Measurements from ENCODE around the gene MRPL43. TPM values are rescaled to one million over a fixed set of nuclear protein-coding genes. Genes with fewer than 3 reads are reported as not detected.

The MRPL43 gene
- total and polyA plus RNA-seq, 2 donors (not counting 1 experiment from before 2014, with no cell fraction given), result 61.4 to 62.1 TPM

DNA sequence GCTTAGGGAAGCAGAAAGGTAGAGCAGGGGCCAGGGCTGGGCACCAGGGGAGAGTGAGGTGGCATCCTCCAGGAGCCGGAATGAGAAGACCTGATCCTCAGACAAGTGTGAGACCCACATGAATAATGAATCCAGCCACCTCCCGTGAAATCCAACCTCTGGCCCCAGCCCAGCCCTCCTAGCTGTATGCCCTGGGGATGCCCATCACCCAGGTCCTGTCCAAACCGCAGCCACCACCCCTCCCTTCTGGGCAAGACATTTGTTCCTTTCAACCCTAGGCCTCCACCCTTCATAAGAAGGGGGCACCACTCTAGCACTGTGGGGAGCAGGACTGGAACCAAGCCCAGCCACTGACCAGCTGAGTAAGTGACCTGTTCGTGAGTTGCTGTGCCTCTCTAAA lies 33.9 kb upstream of the MRPL43 start:
- H3K9ac ChIP-seq (ENCODE audit: insufficient read depth, low read length), result no peak overlapping the region
- H2AFZ ChIP-seq (ENCODE audit: low read length), result no peak overlapping the region
- no peaks in the 10 kb centered on the region for H3K36me3 ChIP-seq (ENCODE audit: control insufficient read depth, insufficient read depth, low read length)
- H3K9me3 ChIP-seq (ENCODE audit: control insufficient read depth, insufficient read depth, low read depth, low read length), result no peaks in the 10 kb centered on the region
- H3K27ac ChIP-seq (ENCODE audit: insufficient read depth, low read length), result no peak overlapping the region
- H3K4me1 ChIP-seq (ENCODE audit: control insufficient read depth, extremely low read depth, insufficient read depth, low read length), result peaks cover 6% of the 10 kb centered on the region
- DNase-seq (ENCODE audit: low read depth in 2 of 2), result no peak
- H3K27me3 ChIP-seq (ENCODE audit: control insufficient read depth, insufficient read depth, low read length), result no peaks in the 10 kb centered on the region
- no peak overlapping the region for H3K4me3 ChIP-seq (replicated peaks in 1 of 4; ENCODE audit: control extremely low read depth in 1 of 4, insufficient read depth in 1 of 4, low read depth in 3 of 4, low read length in 4 of 4)
- H4K20me1 ChIP-seq (ENCODE audit: control insufficient read depth, extremely low read depth, insufficient read depth, low read length), result no peaks in the 10 kb centered on the region
- TF ChIP-seq EZH2 (IDR thresholded peaks at IDR 0.05; ENCODE audit: low read length, missing control alignments), result no peak
- TF ChIP-seq, protein P1, sequence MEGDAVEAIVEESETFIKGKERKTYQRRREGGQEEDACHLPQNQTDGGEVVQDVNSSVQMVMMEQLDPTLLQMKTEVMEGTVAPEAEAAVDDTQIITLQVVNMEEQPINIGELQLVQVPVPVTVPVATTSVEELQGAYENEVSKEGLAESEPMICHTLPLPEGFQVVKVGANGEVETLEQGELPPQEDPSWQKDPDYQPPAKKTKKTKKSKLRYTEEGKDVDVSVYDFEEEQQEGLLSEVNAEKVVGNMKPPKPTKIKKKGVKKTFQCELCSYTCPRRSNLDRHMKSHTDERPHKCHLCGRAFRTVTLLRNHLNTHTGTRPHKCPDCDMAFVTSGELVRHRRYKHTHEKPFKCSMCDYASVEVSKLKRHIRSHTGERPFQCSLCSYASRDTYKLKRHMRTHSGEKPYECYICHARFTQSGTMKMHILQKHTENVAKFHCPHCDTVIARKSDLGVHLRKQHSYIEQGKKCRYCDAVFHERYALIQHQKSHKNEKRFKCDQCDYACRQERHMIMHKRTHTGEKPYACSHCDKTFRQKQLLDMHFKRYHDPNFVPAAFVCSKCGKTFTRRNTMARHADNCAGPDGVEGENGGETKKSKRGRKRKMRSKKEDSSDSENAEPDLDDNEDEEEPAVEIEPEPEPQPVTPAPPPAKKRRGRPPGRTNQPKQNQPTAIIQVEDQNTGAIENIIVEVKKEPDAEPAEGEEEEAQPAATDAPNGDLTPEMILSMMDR (conservative IDR thresholded peaks at IDR 0.05 in 1 of 2, IDR thresholded peaks at IDR 0.05 in 1 of 2; ENCODE audit: low read depth in 1 of 2, low read length in 2 of 2), result no peak
- H3K79me2 ChIP-seq (ENCODE audit: control insufficient read depth, insufficient read depth, low read length), result no peaks in the 10 kb centered on the region
- H3K4me2 ChIP-seq (ENCODE audit: extremely low read depth, insufficient read depth, low read length), result no peak overlapping the region

DNA sequence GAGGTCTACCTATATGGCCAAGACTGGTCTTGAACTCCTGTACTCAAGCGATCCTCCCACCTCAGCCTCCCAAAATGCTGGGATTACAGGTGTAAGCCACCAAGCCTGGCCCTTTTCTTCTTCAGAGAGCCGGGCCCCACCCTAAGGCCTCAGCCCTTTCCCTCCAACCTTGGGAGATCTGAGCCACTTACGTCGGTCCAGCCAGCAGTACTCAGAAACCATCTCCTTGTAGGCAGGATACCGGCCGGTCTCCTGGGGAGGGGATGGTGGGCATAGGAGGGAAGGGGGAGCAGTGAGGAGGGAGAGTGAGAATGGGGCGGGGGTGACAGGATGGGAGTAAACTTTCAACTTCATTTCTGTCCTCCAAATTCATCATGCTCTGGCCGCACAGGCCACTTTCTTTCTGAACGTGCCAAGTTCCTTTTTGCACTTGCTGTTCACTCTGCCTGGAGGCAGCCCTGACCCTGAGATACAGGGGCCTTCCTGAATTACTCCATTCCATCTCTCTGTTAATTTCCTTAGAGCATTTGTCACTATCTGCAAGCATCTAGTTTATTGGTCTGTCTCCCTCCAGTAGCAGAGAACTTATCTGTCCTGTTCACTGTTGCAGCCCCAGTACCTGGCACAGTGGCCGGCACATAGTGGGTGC lies 33.3 kb upstream of the MRPL43 start:
- Histone ChIP-seq H3K9ac (ENCODE audit: insufficient read depth, low read length) (no peak overlapping the region), H3K4me2 (ENCODE audit: extremely low read depth, insufficient read depth, low read length) (no peak overlapping the region), H2AFZ (ENCODE audit: low read length) (no peak overlapping the region), H3K9me3 (ENCODE audit: control insufficient read depth, insufficient read depth, low read depth, low read length) (no peaks in the 10 kb centered on the region), H4K20me1 (ENCODE audit: control insufficient read depth, extremely low read depth, insufficient read depth, low read length) (no peaks in the 10 kb centered on the region), H3K36me3 (ENCODE audit: control insufficient read depth, insufficient read depth, low read length) (no peaks in the 10 kb centered on the region), H3K27ac (ENCODE audit: insufficient read depth, low read length) (no peak overlapping the region), H3K27me3 (ENCODE audit: control insufficient read depth, insufficient read depth, low read length) (no peaks in the 10 kb centered on the region), H3K4me1 (ENCODE audit: control insufficient read depth, extremely low read depth, insufficient read depth, low read length) (peaks cover 6% of the 10 kb centered on the region), H3K79me2 (ENCODE audit: control insufficient read depth, insufficient read depth, low read length) (no peaks in the 10 kb centered on the region), H3K4me3 (replicated peaks in 1 of 4; ENCODE audit: control extremely low read depth in 1 of 4, insufficient read depth in 1 of 4, low read depth in 3 of 4, low read length in 4 of 4) (no peak overlapping the region)
- DNase-seq (ENCODE audit: low read depth in 2 of 2), result no peak
- TF ChIP-seq EZH2 (IDR thresholded peaks at IDR 0.05; ENCODE audit: low read length, missing control alignments), result no peak
- TF ChIP-seq, protein P1 (conservative IDR thresholded peaks at IDR 0.05 in 1 of 2, IDR thresholded peaks at IDR 0.05 in 1 of 2; ENCODE audit: low read depth in 1 of 2, low read length in 2 of 2), result no peak

DNA sequence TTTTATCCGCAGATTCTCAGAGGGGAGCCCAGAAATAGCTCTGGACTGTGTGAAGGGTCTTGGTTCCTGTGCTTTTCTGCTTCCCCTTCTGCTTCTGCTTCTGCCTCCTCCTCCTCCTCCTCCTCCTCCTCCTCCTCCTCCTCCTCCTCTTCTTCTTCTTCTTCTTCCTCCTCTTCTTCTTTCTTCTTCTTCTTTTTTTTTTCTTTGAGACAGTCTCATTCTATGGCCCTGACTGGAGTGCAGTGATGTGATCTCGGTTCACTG lies 32.1 kb upstream of the MRPL43 start:
- Histone ChIP-seq H2AFZ (ENCODE audit: low read length) (no peak overlapping the region), H3K4me3 (replicated peaks in 1 of 4; ENCODE audit: control extremely low read depth in 1 of 4, insufficient read depth in 1 of 4, low read depth in 3 of 4, low read length in 4 of 4) (no peak overlapping the region), H4K20me1 (ENCODE audit: control insufficient read depth, extremely low read depth, insufficient read depth, low read length) (no peaks in the 10 kb centered on the region), H3K4me1 (ENCODE audit: control insufficient read depth, extremely low read depth, insufficient read depth, low read length) (peaks cover 14% of the 10 kb centered on the region), H3K27me3 (ENCODE audit: control insufficient read depth, insufficient read depth, low read length) (no peaks in the 10 kb centered on the region), H3K79me2 (ENCODE audit: control insufficient read depth, insufficient read depth, low read length) (no peaks in the 10 kb centered on the region), H3K27ac (ENCODE audit: insufficient read depth, low read length) (no peak overlapping the region), H3K4me2 (ENCODE audit: extremely low read depth, insufficient read depth, low read length) (no peak overlapping the region), H3K9me3 (ENCODE audit: control insufficient read depth, insufficient read depth, low read depth, low read length) (no peaks in the 10 kb centered on the region), H3K36me3 (ENCODE audit: control insufficient read depth, insufficient read depth, low read length) (no peaks in the 10 kb centered on the region), H3K9ac (ENCODE audit: insufficient read depth, low read length) (no peak overlapping the region)
- no peak for DNase-seq (ENCODE audit: low read depth in 2 of 2)
- no peak for TF ChIP-seq EZH2 (IDR thresholded peaks at IDR 0.05; ENCODE audit: low read length, missing control alignments)
- TF ChIP-seq, protein P1 (conservative IDR thresholded peaks at IDR 0.05 in 1 of 2, IDR thresholded peaks at IDR 0.05 in 1 of 2; ENCODE audit: low read depth in 1 of 2, low read length in 2 of 2), result no peak

Data from fibroblast of lung (primary cell).